Measurements from ENCODE around the gene ANKS1A.

ANKS1A gene

GRCh38 chr6:34904990-34905613 is 16.0 kb downstream of the ANKS1A start:
- TF ChIP-seq CTCF (conservative IDR thresholded peaks at IDR 0.05; ENCODE audit: low read length) = no peak
- TF ChIP-seq EZH2phosphoT487 (IDR thresholded peaks at IDR 0.05; ENCODE audit: borderline replicate concordance) = no peak
- Histone ChIP-seq H3K79me2 (ENCODE audit: insufficient read depth, low read length) (peaks cover 21% of the 10 kb centered on the region; the same call in 1 of the 2 replicates), H3K36me3 (ENCODE audit: insufficient read depth, low read length) (no peaks in the 10 kb centered on the region), H4K20me1 (ENCODE audit: insufficient read depth, low read length, poor library complexity, severe bottlenecking) (peaks cover 3% of the 10 kb centered on the region), H3K9me2 (replicated peaks; ENCODE audit: low read depth, low read length) (no peaks in the 10 kb centered on the region), H3K4me2 (ENCODE audit: low read depth, low read length, poor library complexity, severe bottlenecking) (no peak overlapping the region), H3K4me1 (ENCODE audit: insufficient read depth, low read length, poor library complexity, severe bottlenecking) (no peaks in the 10 kb centered on the region), H3K9me3 (ENCODE audit: insufficient read depth, low read depth, low read length) (no peaks in the 10 kb centered on the region), H2AFZ (ENCODE audit: low read length) (no peak overlapping the region), H3K27me3 (ENCODE audit: insufficient read depth, low read length, poor library complexity, severe bottlenecking) (no peaks in the 10 kb centered on the region), H3K4me3 (ENCODE audit: low read length, poor library complexity, severe bottlenecking) (no peak overlapping the region), H3K9ac (ENCODE audit: low read depth, low read length, poor library complexity, severe bottlenecking) (no peak overlapping the region), H3F3A (ENCODE audit: low read depth) (no peaks in the 10 kb centered on the region)

DNA sequence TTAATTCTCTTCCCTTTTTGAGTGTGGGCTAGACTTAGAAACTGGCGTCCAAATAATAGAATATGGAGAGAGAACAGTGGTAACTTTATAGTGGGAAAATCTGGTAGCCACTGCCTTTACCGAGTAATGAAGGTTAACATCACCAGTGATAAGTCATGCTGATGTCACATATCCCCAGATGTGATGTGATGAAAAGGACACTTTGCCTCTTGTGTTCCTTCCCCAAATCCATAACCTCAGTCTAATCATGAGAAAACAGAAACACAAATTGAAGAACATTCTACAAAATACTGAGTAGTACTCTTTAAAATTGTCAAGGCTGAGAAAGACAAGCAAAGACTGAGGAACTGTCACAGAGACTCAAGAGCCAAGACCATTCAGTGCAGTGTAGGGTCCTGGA is 17.8 kb downstream of the ANKS1A start:
- Histone ChIP-seq H3K4me1 (ENCODE audit: insufficient read depth, low read length, poor library complexity, severe bottlenecking) (peaks cover 6% of the 10 kb centered on the region), H3K79me2 (ENCODE audit: insufficient read depth, low read length) (peaks cover 19% of the 10 kb centered on the region; the same call in 1 of the 2 replicates), H3F3A (ENCODE audit: low read depth) (no peaks in the 10 kb centered on the region), H2AFZ (ENCODE audit: low read length) (no peak overlapping the region), H4K20me1 (ENCODE audit: insufficient read depth, low read length, poor library complexity, severe bottlenecking) (peaks cover 15% of the 10 kb centered on the region), H3K4me3 (ENCODE audit: low read length, poor library complexity, severe bottlenecking) (no peak overlapping the region), H3K9me2 (replicated peaks; ENCODE audit: low read depth, low read length) (no peaks in the 10 kb centered on the region), H3K4me2 (ENCODE audit: low read depth, low read length, poor library complexity, severe bottlenecking) (no peak overlapping the region), H3K9me3 (ENCODE audit: insufficient read depth, low read depth, low read length) (no peaks in the 10 kb centered on the region), H3K36me3 (ENCODE audit: insufficient read depth, low read length) (no peaks in the 10 kb centered on the region), H3K9ac (ENCODE audit: low read depth, low read length, poor library complexity, severe bottlenecking) (no peak overlapping the region), H3K27me3 (ENCODE audit: insufficient read depth, low read length, poor library complexity, severe bottlenecking) (peaks cover 6% of the 10 kb centered on the region)
- no peak for TF ChIP-seq EZH2phosphoT487 (IDR thresholded peaks at IDR 0.05; ENCODE audit: borderline replicate concordance)
- no peak for TF ChIP-seq CTCF (conservative IDR thresholded peaks at IDR 0.05; ENCODE audit: low read length)

- Histone ChIP-seq H3K4me3 (ENCODE audit: low read length, poor library complexity, severe bottlenecking) (no peak overlapping the region), H3K4me2 (ENCODE audit: low read depth, low read length, poor library complexity, severe bottlenecking) (no peak overlapping the region), H2AFZ (ENCODE audit: low read length) (no peak overlapping the region), H3K36me3 (ENCODE audit: insufficient read depth, low read length) (no peaks in the 10 kb centered on the region), H3K4me1 (ENCODE audit: insufficient read depth, low read length, poor library complexity, severe bottlenecking) (peaks cover 20% of the 10 kb centered on the region), H3F3A (ENCODE audit: low read depth) (no peaks in the 10 kb centered on the region), H3K9me2 (replicated peaks; ENCODE audit: low read depth, low read length) (no peaks in the 10 kb centered on the region), H3K27me3 (ENCODE audit: insufficient read depth, low read length, poor library complexity, severe bottlenecking) (peaks cover 6% of the 10 kb centered on the region), H3K9ac (ENCODE audit: low read depth, low read length, poor library complexity, severe bottlenecking) (no peak overlapping the region), H4K20me1 (ENCODE audit: insufficient read depth, low read length, poor library complexity, severe bottlenecking) (peaks cover 28% of the 10 kb centered on the region), H3K9me3 (ENCODE audit: insufficient read depth, low read depth, low read length) (no peaks in the 10 kb centered on the region), H3K79me2 (ENCODE audit: insufficient read depth, low read length) (peaks cover 21% of the 10 kb centered on the region; the same call in 1 of the 2 replicates)
- TF ChIP-seq EZH2phosphoT487 (IDR thresholded peaks at IDR 0.05; ENCODE audit: borderline replicate concordance) (no peak), CTCF (conservative IDR thresholded peaks at IDR 0.05; ENCODE audit: low read length) (no peak)
Measured at GRCh38 chr6:34908194-34908593, 19.1 kb downstream of the ANKS1A start.

Data from Loucy (cell line).